Measurements from ENCODE around the gene DUSP15.

- TF ChIP-seq CTCF (conservative IDR thresholded peaks at IDR 0.05; ENCODE audit: low read depth, low read length) (no peak), RAD21 (IDR thresholded peaks at IDR 0.05; ENCODE audit: low read length) (no peak), MAFK (IDR thresholded peaks at IDR 0.05; ENCODE audit: low read depth, low read length) (no peak), POLR2A (IDR thresholded peaks at IDR 0.05; ENCODE audit: low read depth, low read length) (no peak), RCOR1 (IDR thresholded peaks at IDR 0.05; ENCODE audit: insufficient replicate concordance, low read length) (no peak), ELK1 (IDR thresholded peaks at IDR 0.05; ENCODE audit: borderline replicate concordance, low read depth, low read length) (no peak), CHD1 (IDR thresholded peaks at IDR 0.05; ENCODE audit: low read depth, low read length) (no peak), MAZ (IDR thresholded peaks at IDR 0.05; ENCODE audit: borderline replicate concordance, low read depth, low read length) (no peak), MXI1 (IDR thresholded peaks at IDR 0.05; ENCODE audit: borderline replicate concordance, low read depth, low read length) (no peak), CEBPB (IDR thresholded peaks at IDR 0.05; ENCODE audit: low read depth, low read length) (no peak), FOS (IDR thresholded peaks at IDR 0.05; ENCODE audit: low read depth, low read length) (no peak), RFX5 (IDR thresholded peaks at IDR 0.05; ENCODE audit: low read depth, low read length) (no peak), SMC3 (IDR thresholded peaks at IDR 0.05; ENCODE audit: low read depth, low read length) (no peak)
- TF ChIP-seq, protein P1, sequence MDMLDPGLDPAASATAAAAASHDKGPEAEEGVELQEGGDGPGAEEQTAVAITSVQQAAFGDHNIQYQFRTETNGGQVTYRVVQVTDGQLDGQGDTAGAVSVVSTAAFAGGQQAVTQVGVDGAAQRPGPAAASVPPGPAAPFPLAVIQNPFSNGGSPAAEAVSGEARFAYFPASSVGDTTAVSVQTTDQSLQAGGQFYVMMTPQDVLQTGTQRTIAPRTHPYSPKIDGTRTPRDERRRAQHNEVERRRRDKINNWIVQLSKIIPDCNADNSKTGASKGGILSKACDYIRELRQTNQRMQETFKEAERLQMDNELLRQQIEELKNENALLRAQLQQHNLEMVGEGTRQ (IDR thresholded peaks at IDR 0.05; ENCODE audit: low read depth, low read length) = no peak
These were observed 16.8 kb downstream of the DUSP15 start for GRCh38 chr20:31853481-31853880.
